ENCODE measurements around the gene ATXN1. TPM values are rescaled to one million over a fixed set of nuclear protein-coding genes. Genes with fewer than 3 reads are reported as not detected.

ATXN1 gene
- polyA plus RNA-seq, 1 of the 3 experiments (the other 2 are of a cell fraction): 7.9 TPM

GRCh38 chr6:16759646-16760515 lies 1.4 kb downstream of the ATXN1 start:
- ChIA-PET POLR2A (no interaction called here), CTCF (interaction anchor here (0.7 to 2.8 kb wide), 3 partner anchors 11 to 428 kb away, joined by 3 to 20 read pairs (median 5); no protein-coding TSS in a partner anchor)
- Histone ChIP-seq H3K27me3 (ENCODE audit: insufficient read depth) (no peaks in the 10 kb centered on the region), H3K27ac (ENCODE audit: low read depth in 2 of 2, low read length in 1 of 2) (peak overlapping the region; percentile 29 to 90), H3K4me2 (peak overlapping the region; percentile 83), H3F3A (replicated peaks; ENCODE audit: insufficient read depth) (peaks cover 28% of the 10 kb centered on the region), H3K9ac (peak overlapping the region; percentile 94), H3K9me2 (no peaks in the 10 kb centered on the region), H3K4me1 (ENCODE audit: control insufficient read depth in 1 of 2, insufficient read depth in 2 of 2, low read depth in 1 of 2, low read length in 1 of 2) (peaks cover 12 to 21% of the 10 kb centered on the region in 2 experiments; a peak in 3 of 4 replicates), H4K20me1 (ENCODE audit: insufficient read depth) (peaks cover 26% of the 10 kb centered on the region), H3K4me3 (ENCODE audit: low read depth in 2 of 2, low read length in 1 of 2) (peak overlapping the region; percentile 58 to 81), H2AFZ (ENCODE audit: low read depth) (peak overlapping the region; percentile 34), H3K36me3 (replicated peaks in 1 of 2; ENCODE audit: control insufficient read depth in 1 of 2, insufficient read depth in 2 of 2, low read length in 1 of 2) (peaks cover 0 to 4% of the 10 kb centered on the region in 2 experiments), H3K79me2 (ENCODE audit: insufficient read depth) (peaks cover 81% of the 10 kb centered on the region), H3K9me3 (no peaks in the 10 kb centered on the region)
- 2% methylated on average over 43 of the region's 87 CpGs for WGBS (ENCODE audit: low lambda C conversion rate)
- peak; percentile 85 for DNase-seq
- TF ChIP-seq RCOR1 (IDR thresholded peaks at IDR 0.05; ENCODE audit: low read length) (no peak), TCF12 (IDR thresholded peaks at IDR 0.05) (no peak), GABPA (IDR thresholded peaks at IDR 0.05; ENCODE audit: low read depth) (no peak), SIN3A (IDR thresholded peaks at IDR 0.05; ENCODE audit: borderline replicate concordance, low read depth, low read length) (peak; percentile 76; the same call in 1 of the 2 replicates), GATA2 (CRISPR knock-in tag; IDR thresholded peaks at IDR 0.05) (no peak), CHD2 (IDR thresholded peaks at IDR 0.05; ENCODE audit: low read length, partially characterized antibody) (no peak), USF2 (IDR thresholded peaks at IDR 0.05; ENCODE audit: borderline replicate concordance, low read depth, low read length) (no peak), RAD21 (IDR thresholded peaks at IDR 0.05; ENCODE audit: low read length) (no peak), JUND (IDR thresholded peaks at IDR 0.05) (no peak), FOXJ3 (CRISPR knock-in tag; IDR thresholded peaks at IDR 0.05) (no peak), EP300 (IDR thresholded peaks at IDR 0.05; ENCODE audit: borderline replicate concordance in 1 of 2, low read depth in 1 of 2, low read length in 1 of 2) (peak in 1 of 2 experiments; percentile 28; a peak in 1 of 4 replicates), MXI1 (IDR thresholded peaks at IDR 0.05; ENCODE audit: low read depth, low read length) (no peak), NFIC (IDR thresholded peaks at IDR 0.05; ENCODE audit: borderline replicate concordance) (no peak), USF1 (IDR thresholded peaks at IDR 0.05; ENCODE audit: borderline replicate concordance, low read depth) (no peak), RFX5 (IDR thresholded peaks at IDR 0.05; ENCODE audit: low read length) (no peak), MEF2A (IDR thresholded peaks at IDR 0.05; ENCODE audit: borderline replicate concordance, low read depth) (no peak), FOXM1 (IDR thresholded peaks at IDR 0.05; ENCODE audit: low read depth) (0 out of 2 replicates have a peak, but pooled peaks have one; percentile 49), POLR2AphosphoS5 (IDR thresholded peaks at IDR 0.05; ENCODE audit: low read depth, low read length) (peak; percentile 39; the same call in 1 of the 2 replicates), EZH2phosphoT487 (IDR thresholded peaks at IDR 0.05; ENCODE audit: borderline replicate concordance, low read depth) (no peak), YY1 (IDR thresholded peaks at IDR 0.05; ENCODE audit: low read depth) (0 out of 2 replicates have a peak, but pooled peaks have one; percentile 19)
- TF ChIP-seq, protein P1, sequence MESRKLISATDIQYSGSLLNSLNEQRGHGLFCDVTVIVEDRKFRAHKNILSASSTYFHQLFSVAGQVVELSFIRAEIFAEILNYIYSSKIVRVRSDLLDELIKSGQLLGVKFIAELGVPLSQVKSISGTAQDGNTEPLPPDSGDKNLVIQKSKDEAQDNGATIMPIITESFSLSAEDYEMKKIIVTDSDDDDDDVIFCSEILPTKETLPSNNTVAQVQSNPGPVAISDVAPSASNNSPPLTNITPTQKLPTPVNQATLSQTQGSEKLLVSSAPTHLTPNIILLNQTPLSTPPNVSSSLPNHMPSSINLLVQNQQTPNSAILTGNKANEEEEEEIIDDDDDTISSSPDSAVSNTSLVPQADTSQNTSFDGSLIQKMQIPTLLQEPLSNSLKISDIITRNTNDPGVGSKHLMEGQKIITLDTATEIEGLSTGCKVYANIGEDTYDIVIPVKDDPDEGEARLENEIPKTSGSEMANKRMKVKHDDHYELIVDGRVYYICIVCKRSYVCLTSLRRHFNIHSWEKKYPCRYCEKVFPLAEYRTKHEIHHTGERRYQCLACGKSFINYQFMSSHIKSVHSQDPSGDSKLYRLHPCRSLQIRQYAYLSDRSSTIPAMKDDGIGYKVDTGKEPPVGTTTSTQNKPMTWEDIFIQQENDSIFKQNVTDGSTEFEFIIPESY (IDR thresholded peaks at IDR 0.05; ENCODE audit: borderline replicate concordance, low read depth): no peak
- TF ChIP-seq, protein P2, sequence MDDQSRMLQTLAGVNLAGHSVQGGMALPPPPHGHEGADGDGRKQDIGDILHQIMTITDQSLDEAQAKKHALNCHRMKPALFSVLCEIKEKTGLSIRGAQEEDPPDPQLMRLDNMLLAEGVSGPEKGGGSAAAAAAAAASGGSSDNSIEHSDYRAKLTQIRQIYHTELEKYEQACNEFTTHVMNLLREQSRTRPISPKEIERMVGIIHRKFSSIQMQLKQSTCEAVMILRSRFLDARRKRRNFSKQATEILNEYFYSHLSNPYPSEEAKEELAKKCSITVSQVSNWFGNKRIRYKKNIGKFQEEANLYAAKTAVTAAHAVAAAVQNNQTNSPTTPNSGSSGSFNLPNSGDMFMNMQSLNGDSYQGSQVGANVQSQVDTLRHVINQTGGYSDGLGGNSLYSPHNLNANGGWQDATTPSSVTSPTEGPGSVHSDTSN (IDR thresholded peaks at IDR 0.05): 0 out of 2 replicates have a peak, but pooled peaks have one; percentile 16
- TF ChIP-seq, protein P3, sequence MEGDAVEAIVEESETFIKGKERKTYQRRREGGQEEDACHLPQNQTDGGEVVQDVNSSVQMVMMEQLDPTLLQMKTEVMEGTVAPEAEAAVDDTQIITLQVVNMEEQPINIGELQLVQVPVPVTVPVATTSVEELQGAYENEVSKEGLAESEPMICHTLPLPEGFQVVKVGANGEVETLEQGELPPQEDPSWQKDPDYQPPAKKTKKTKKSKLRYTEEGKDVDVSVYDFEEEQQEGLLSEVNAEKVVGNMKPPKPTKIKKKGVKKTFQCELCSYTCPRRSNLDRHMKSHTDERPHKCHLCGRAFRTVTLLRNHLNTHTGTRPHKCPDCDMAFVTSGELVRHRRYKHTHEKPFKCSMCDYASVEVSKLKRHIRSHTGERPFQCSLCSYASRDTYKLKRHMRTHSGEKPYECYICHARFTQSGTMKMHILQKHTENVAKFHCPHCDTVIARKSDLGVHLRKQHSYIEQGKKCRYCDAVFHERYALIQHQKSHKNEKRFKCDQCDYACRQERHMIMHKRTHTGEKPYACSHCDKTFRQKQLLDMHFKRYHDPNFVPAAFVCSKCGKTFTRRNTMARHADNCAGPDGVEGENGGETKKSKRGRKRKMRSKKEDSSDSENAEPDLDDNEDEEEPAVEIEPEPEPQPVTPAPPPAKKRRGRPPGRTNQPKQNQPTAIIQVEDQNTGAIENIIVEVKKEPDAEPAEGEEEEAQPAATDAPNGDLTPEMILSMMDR (IDR thresholded peaks at IDR 0.05): 0 out of 2 replicates have a peak, but pooled peaks have one; percentile 17
- TF ChIP-seq, protein P4, sequence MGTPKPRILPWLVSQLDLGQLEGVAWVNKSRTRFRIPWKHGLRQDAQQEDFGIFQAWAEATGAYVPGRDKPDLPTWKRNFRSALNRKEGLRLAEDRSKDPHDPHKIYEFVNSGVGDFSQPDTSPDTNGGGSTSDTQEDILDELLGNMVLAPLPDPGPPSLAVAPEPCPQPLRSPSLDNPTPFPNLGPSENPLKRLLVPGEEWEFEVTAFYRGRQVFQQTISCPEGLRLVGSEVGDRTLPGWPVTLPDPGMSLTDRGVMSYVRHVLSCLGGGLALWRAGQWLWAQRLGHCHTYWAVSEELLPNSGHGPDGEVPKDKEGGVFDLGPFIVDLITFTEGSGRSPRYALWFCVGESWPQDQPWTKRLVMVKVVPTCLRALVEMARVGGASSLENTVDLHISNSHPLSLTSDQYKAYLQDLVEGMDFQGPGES (IDR thresholded peaks at IDR 0.05; ENCODE audit: low read depth, low read length): no peak

Measured in SK-N-SH (cell line).